GM18868 (cell line): ENCODE measurements around the gene BCKDHB.

Experiments
- ATAC-seq: cut with Tn5 transposase; IDR thresholded peaks from one replicate; pipeline ENCODE4 v1.9.1; 2021; ENCODE audit warnings: mild to moderate bottlenecking, moderate library complexity; ENCODE audit not compliant: unreplicated experiment

The BCKDHB gene

GRCh38 chr6:80364149-80364548, 257.7 kb downstream of the BCKDHB start:
- no peak for ATAC-seq

GRCh38 chr6:80366051-80366450, 259.6 kb downstream of the BCKDHB start:
- no peak for ATAC-seq

- no peak for ATAC-seq
Observed at GRCh38 chr6:80366714-80367113, 260.2 kb downstream of the BCKDHB start.

GRCh38 chr6:80376411-80376810, 269.9 kb downstream of the BCKDHB start:
- ATAC-seq: no peak

GRCh38 chr6:80380566-80380965, 274.1 kb downstream of the BCKDHB start:
- ATAC-seq: no peak

- peak; percentile 68 for ATAC-seq
Observed at GRCh38 chr6:80382811-80383210, 276.3 kb downstream of the BCKDHB start.

- peak; percentile 64 for ATAC-seq
Observed at GRCh38 chr6:80388507-80388906, 282.0 kb downstream of the BCKDHB start.
